NCI-H1092 treated with DMSO at 0.1 percent for 48 hours (cell line): ENCODE measurements around the gene METAP1.
"Not testable (repeated sequence)": the region's sequence is repeated elsewhere in the genome, so short reads cannot be mapped to it uniquely, and the experiment has no call there.

ENCODE experiments used
- DNase-seq: peaks from one replicate; lab custom pipeline; 2025; lab: John Stamatoyannopoulos, UW

METAP1 gene

GRCh38 chr4:98997166-98997565 is 1.6 kb downstream of the METAP1 start:
- no peak for DNase-seq

GRCh38 chr4:98998551-98998950 is 3.0 kb downstream of the METAP1 start:
- no peak for DNase-seq

GRCh38 chr4:99002279-99002678 is 6.8 kb downstream of the METAP1 start:
- no peak for DNase-seq

GRCh38 chr4:99008051-99008450 is 12.5 kb downstream of the METAP1 start:
- no peak for DNase-seq

- no peak for DNase-seq
Observed at GRCh38 chr4:99011910-99012309, 16.4 kb downstream of the METAP1 start.

- DNase-seq = no peak
Observed at GRCh38 chr4:99013402-99013843, 17.9 kb downstream of the METAP1 start.

GRCh38 chr4:99013884-99014523 is 18.5 kb downstream of the METAP1 start:
- DNase-seq = no peak

- DNase-seq = no peak
Observed at GRCh38 chr4:99021386-99021785, 25.9 kb downstream of the METAP1 start.

- DNase-seq = no peak
Observed at GRCh38 chr4:99022566-99022965, 27.0 kb downstream of the METAP1 start.

- not testable (repeated sequence) for DNase-seq
Observed at GRCh38 chr4:99023800-99024251, 28.3 kb downstream of the METAP1 start.

- no peak for DNase-seq
Observed at GRCh38 chr4:99024481-99025275, 29.2 kb downstream of the METAP1 start.

GRCh38 chr4:99025506-99025905 is 30.0 kb downstream of the METAP1 start:
- DNase-seq = no peak

- DNase-seq = no peak
Observed at GRCh38 chr4:99027304-99027703, 31.8 kb downstream of the METAP1 start.

GRCh38 chr4:99028187-99028586 is 32.7 kb downstream of the METAP1 start:
- no peak for DNase-seq

GRCh38 chr4:99029018-99029735 is 33.7 kb downstream of the METAP1 start:
- no peak for DNase-seq

GRCh38 chr4:99029852-99030251 is 34.3 kb downstream of the METAP1 start:
- no peak for DNase-seq

- DNase-seq = no peak
Observed at GRCh38 chr4:99033956-99034355, 38.4 kb downstream of the METAP1 start.

- no peak for DNase-seq
Observed at GRCh38 chr4:99038213-99038612, 42.7 kb downstream of the METAP1 start.

- DNase-seq = no peak
Observed at GRCh38 chr4:99043346-99043745, 47.8 kb downstream of the METAP1 start.

GRCh38 chr4:99047710-99048109 is 52.2 kb downstream of the METAP1 start:
- no peak for DNase-seq

- DNase-seq = no peak
Observed at GRCh38 chr4:99052902-99053301, 57.4 kb downstream of the METAP1 start.

- no peak for DNase-seq
Observed at GRCh38 chr4:99054428-99054994, 59.0 kb downstream of the METAP1 start.
